HG03108 (cell line): ENCODE data around the gene KCNH1.

Experiments used
- ATAC-seq: cut with Tn5 transposase; IDR thresholded peaks from one replicate; pipeline ENCODE4 v1.9.1; 2021; ENCODE audit warnings: moderate library complexity; ENCODE audit not compliant: unreplicated experiment

KCNH1 gene

DNA sequence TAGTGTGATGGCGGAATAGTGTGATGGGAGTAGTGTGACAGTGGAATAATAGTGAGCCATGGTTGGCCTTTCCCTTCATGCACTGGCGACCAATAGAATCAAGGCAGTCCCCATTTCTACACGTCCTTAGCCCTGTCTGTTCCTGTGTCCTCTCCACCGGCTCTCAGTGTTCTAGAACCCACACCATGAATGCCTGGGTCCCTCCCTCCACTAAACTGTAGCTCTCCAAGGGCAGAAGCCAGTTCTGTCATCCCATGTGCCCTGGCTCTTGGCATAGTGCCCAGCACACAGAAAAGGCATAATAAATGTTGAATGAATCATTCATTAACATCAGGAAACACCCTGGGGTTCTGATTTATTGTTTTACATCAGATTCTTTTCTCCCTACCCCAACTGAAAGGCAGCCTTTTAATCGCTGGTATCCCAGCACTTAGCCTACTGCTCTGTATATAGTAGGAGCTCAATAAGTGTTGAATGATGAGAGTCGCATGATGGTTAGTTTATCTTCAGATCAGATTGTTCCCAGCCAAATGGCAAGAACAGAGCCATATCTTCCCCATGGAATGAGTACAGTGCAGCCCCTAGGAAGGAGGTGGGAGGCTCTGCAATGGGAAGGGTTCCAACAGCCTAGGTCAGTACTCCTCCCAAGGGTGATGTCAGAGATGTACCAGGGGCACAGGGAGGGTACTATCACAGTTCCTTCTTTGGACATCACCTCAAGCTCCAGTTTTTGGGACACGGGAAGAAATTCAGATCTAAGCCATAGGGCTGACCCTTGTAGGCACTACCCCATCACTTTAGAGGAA lies 479.6 kb downstream of the KCNH1 start:
- no peak for ATAC-seq

GRCh38 chr1:210653771-210654170 lies 480.2 kb downstream of the KCNH1 start:
- no peak for ATAC-seq

GRCh38 chr1:210652329-210652954 lies 481.5 kb downstream of the KCNH1 start:
- no peak for ATAC-seq

- ATAC-seq = no peak
These were observed 483.5 kb downstream of the KCNH1 start for GRCh38 chr1:210650403-210650802.

GRCh38 chr1:210648588-210649269 lies 485.2 kb downstream of the KCNH1 start:
- ATAC-seq = no peak

- no peak for ATAC-seq
These were observed 486.3 kb downstream of the KCNH1 start for GRCh38 chr1:210647406-210648333.

- no peak for ATAC-seq
These were observed 487.7 kb downstream of the KCNH1 start for GRCh38 chr1:210646258-210646616.

GRCh38 chr1:210645582-210646257 lies 488.2 kb downstream of the KCNH1 start:
- no peak for ATAC-seq

GRCh38 chr1:210641582-210641981 lies 492.4 kb downstream of the KCNH1 start:
- ATAC-seq = no peak

- ATAC-seq = no peak
These were observed 498.8 kb downstream of the KCNH1 start for GRCh38 chr1:210635108-210635507.

- no peak for ATAC-seq
These were observed 500.3 kb downstream of the KCNH1 start for GRCh38 chr1:210633636-210634035.

- no peak for ATAC-seq
These were observed 500.8 kb downstream of the KCNH1 start for GRCh38 chr1:210633140-210633539.

- ATAC-seq = no peak
These were observed 502.5 kb downstream of the KCNH1 start for GRCh38 chr1:210631399-210631798.

DNA sequence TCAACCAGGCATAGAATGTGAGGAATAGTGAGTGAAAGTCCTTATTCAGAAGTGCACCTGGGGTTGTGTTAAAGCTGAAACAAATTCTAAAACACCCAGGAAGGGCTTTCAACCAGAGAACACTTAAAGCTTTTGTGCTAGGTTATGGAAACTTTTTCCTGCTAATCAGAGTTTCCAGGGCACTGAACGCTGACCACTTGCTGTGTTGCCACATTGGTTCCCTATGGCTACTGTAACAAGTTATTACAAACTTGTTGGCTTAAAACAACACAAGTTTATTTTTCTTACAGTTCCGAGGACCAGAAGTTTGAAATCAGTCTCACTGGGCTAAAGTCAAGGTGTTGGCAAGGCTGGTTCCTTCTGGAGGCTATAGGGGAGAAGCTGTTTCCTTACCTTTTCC lies 504.7 kb downstream of the KCNH1 start:
- ATAC-seq = no peak

DNA sequence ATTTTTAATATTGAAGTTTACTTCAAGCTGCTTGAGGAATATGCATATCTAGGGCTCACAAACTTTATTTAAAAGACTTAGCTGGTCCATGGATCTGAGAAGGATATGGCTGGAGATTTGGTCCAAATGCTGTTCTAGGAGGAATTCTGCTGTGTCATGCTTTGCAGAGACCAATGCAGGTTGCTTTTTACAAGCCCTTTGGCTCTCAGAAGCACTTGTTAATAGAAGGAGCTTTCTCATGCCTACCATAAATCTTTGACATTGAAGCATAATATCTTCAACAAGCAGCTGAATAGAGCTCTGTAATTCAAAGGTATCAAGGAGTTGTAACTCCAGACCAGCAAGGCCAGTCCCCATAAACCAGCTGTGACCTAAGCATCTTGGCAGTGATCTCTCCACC lies 506.2 kb downstream of the KCNH1 start:
- no peak for ATAC-seq
